CD4-positive, alpha-beta T cell (primary cell): ENCODE results near the gene PRKCH. TPM values are rescaled to one million over a fixed set of nuclear protein-coding genes. Genes with fewer than 3 reads are reported as not detected.

Experiments
- ATAC-seq: fragments of 200-7000 bp; cut with Tn5 transposase; one replicate; pipeline ENCODE4 v1.10.0; 2022; ENCODE audit warnings: mild to moderate bottlenecking; ENCODE audit not compliant: poor library complexity
- CTCF ChIA-PET: fragments of 350-600 bp; sonication (Branson Sonifier 250); formaldehyde crosslinking; loops from one replicate; lab custom pipeline; 2021; ENCODE audit warnings: antibody characterized with exemption, inconsistent platforms; lab: Charles Lee
- POLR2A ChIA-PET: fragments of 350-600 bp; sonication (Branson Sonifier 250); formaldehyde crosslinking; loops from one replicate; lab custom pipeline; 2021; ENCODE audit warnings: antibody characterized with exemption, inconsistent platforms; lab: Charles Lee
- DNase-seq, 14 experiments: peaks; one replicate each; pipeline ENCODE4 v3.0.0-alpha.2; 2013 to 2020; ENCODE audit warnings: mixed read lengths in 2 of 14
- H3K27ac ChIP-seq, 2 donors: one replicate each; pipeline versions ENCODE4 v1.5.1 to v1.7.0; 2013; ENCODE audit warnings: low read length in 2 of 2, low read depth in 1 of 2, mild to moderate bottlenecking in 1 of 2
- H3K27me3 ChIP-seq, 2 experiments: 1 replicate in 1 of 2; 2 replicates in 1 of 2; pipeline versions ENCODE4 v1.6.1 to v1.7.0; 2013; ENCODE audit warnings: low read length in 2 of 2, control low read depth in 1 of 2, mild to moderate bottlenecking in 1 of 2, moderate library complexity in 1 of 2; ENCODE audit not compliant: insufficient read depth in 2 of 2, control insufficient read depth in 1 of 2
- H3K36me3 ChIP-seq: one replicate; pipeline ENCODE4 v1.6.1; 2013; ENCODE audit warnings: low read length, control low read depth; ENCODE audit not compliant: insufficient read depth
- H3K4me1 ChIP-seq: one replicate; pipeline ENCODE4 v1.6.1; 2013; ENCODE audit warnings: low read length, control low read depth; ENCODE audit not compliant: insufficient read depth
- H3K4me3 ChIP-seq: one replicate; pipeline ENCODE4 v1.5.1; 2013; ENCODE audit warnings: mild to moderate bottlenecking, low read length, moderate library complexity
- H3K9me3 ChIP-seq, 2 experiments: 1 replicate in 1 of 2; 2 replicates in 1 of 2; pipeline versions ENCODE4 v1.6.1 to v1.7.0; 2013; ENCODE audit warnings: low read length in 2 of 2, mild to moderate bottlenecking in 2 of 2, control low read depth in 1 of 2, moderate library complexity in 1 of 2; ENCODE audit not compliant: control insufficient read depth in 1 of 2, insufficient read depth in 1 of 2
- H3K27ac Mint-ChIP-seq: one replicate; pipeline ENCODE4 v1.8.0; 2020; ENCODE audit warnings: mixed read lengths
- H3K27me3 Mint-ChIP-seq: one replicate; pipeline ENCODE4 v1.8.0; 2021; ENCODE audit warnings: mixed read lengths
- H3K36me3 Mint-ChIP-seq: one replicate; pipeline ENCODE4 v1.8.0; 2021; ENCODE audit warnings: low read depth, mixed read lengths
- H3K4me1 Mint-ChIP-seq: one replicate; pipeline ENCODE4 v1.8.0; 2021; ENCODE audit warnings: low read depth, mixed read lengths
- H3K4me3 Mint-ChIP-seq: one replicate; pipeline ENCODE4 v1.8.0; 2020; ENCODE audit warnings: mild to moderate bottlenecking, mixed read lengths
- H3K9me3 Mint-ChIP-seq: one replicate; pipeline ENCODE4 v1.8.0; 2020; ENCODE audit warnings: mixed read lengths
- intact Hi-C, 2 experiments: fragments of 100-400 bp; cut with DNase I in 1 of 2; cut with micrococcal nuclease in 1 of 2; formaldehyde crosslinking; loops; one replicate each; pipeline versions ENCODE4 v1.15.1 to v1.9.0; 2023 to 2025; cut with DNase I, micrococcal nuclease
- total RNA-seq, 174 experiments: library from RNA in 2 of 174; stranded (reverse) in 2 of 174; gene quantifications; one replicate each; pipeline ENCODE4 v1.2.3 and lab custom pipeline; 2021 to 2026
- TF ChIP-seq, protein P1 (sequence below): fragments of 200-600 bp; IDR thresholded peaks from one replicate; pipeline ENCODE4 v1.8.0; 2022; ENCODE audit warnings: antibody characterized with exemption, mild to moderate bottlenecking

The PRKCH gene
- total RNA-seq, 2 experiments from 2014 or later = 378 to 385 TPM

DNA sequence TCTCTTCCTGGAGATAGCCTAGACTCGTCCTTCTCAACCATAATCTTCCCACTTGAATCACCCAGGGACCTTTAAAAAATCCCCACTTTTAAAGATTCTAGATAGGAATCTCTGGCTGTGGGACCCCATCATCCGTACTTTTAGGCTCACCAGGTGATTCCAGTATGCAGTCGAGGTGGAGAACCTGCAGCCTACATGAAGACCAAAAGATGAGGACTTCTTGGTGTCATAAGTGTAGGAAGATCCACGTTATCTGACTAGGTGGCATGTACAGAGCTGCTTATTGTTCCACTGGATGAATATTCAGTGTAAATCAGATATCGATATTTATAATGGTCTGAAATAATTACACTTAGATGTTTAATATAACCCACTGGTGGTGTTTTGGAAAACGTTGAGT is 2.6 kb downstream of the PRKCH start:
- H3K9me3 ChIP-seq = no peaks in the 10 kb centered on the region
- CTCF ChIA-PET = interaction anchor here (0.7 to 3.6 kb wide), 5 partner anchors 14 to 78 kb away, joined by 3 to 23 read pairs (median 3); partner anchors contain the start of gene TMEM30B
- peaks cover 40% of the 10 kb centered on the region for H3K4me1 ChIP-seq
- Mint-ChIP-seq H3K4me1 (peaks cover 47% of the 10 kb centered on the region), H3K9me3 (peaks cover 4% of the 10 kb centered on the region), H3K4me3 (peak overlapping the region; percentile 96), H3K27me3 (no peaks in the 10 kb centered on the region), H3K36me3 (peaks cover 64% of the 10 kb centered on the region), H3K27ac (no peak overlapping the region)
- H3K27ac ChIP-seq = peak overlapping the region; percentile 66 to 87
- ATAC-seq (no peak), DNase-seq (peak in 2 of 14 experiments; percentile 21 to 31)
- no peaks in the 10 kb centered on the region for H3K36me3 ChIP-seq
- peak overlapping the region; percentile 95 for H3K4me3 ChIP-seq
- no peaks in the 10 kb centered on the region for H3K27me3 ChIP-seq
- POLR2A ChIA-PET = interaction anchor here (1.2 to 6.9 kb wide), 13 partner anchors 11 to 371 kb away, joined by 3 to 185 read pairs (median 9); partner anchors contain the start of genes HIF1A and TMEM30B
- TF ChIP-seq, protein P1, sequence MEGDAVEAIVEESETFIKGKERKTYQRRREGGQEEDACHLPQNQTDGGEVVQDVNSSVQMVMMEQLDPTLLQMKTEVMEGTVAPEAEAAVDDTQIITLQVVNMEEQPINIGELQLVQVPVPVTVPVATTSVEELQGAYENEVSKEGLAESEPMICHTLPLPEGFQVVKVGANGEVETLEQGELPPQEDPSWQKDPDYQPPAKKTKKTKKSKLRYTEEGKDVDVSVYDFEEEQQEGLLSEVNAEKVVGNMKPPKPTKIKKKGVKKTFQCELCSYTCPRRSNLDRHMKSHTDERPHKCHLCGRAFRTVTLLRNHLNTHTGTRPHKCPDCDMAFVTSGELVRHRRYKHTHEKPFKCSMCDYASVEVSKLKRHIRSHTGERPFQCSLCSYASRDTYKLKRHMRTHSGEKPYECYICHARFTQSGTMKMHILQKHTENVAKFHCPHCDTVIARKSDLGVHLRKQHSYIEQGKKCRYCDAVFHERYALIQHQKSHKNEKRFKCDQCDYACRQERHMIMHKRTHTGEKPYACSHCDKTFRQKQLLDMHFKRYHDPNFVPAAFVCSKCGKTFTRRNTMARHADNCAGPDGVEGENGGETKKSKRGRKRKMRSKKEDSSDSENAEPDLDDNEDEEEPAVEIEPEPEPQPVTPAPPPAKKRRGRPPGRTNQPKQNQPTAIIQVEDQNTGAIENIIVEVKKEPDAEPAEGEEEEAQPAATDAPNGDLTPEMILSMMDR = no peak
- intact Hi-C loops = loop anchor here (1.0 to 5.0 kb wide), 6 partner anchors 8 to 78 kb away; no protein-coding TSS in a partner anchor

DNA sequence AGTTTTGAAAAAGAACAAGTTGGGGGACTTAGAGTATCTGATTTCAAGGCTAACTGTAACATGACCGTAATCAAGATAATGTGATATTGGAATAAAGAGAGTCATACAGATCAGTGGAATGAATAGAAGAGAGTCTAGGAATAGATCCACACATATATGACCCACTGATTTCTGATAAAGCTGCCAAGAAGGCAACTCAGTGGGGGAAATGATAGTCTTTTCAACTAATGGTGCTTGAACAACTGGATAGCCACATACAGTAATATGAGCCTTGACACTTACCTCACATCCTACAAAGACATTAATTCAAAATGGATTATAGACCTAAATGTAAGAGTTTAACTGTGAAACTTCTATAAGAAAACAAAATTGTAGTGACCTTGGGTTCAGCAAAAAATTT is 3.8 kb downstream of the PRKCH start:
- Mint-ChIP-seq H3K9me3 (peaks cover 4% of the 10 kb centered on the region), H3K36me3 (peaks cover 74% of the 10 kb centered on the region), H3K4me1 (peaks cover 59% of the 10 kb centered on the region), H3K4me3 (peak overlapping the region; percentile 96), H3K27me3 (no peaks in the 10 kb centered on the region), H3K27ac (no peak overlapping the region)
- Histone ChIP-seq H3K4me3 (peak overlapping the region; percentile 95), H3K27ac (peak overlapping the region; percentile 44 to 75), H3K9me3 (no peaks in the 10 kb centered on the region), H3K36me3 (no peaks in the 10 kb centered on the region), H3K27me3 (no peaks in the 10 kb centered on the region), H3K4me1 (peaks cover 41% of the 10 kb centered on the region)
- ATAC-seq (no peak), DNase-seq (peak in 1 of 14 experiments; percentile 9)
- TF ChIP-seq, protein P1 = no peak
- ChIA-PET CTCF (interaction anchor here (0.5 kb wide), 1 partner anchor 91 kb away, joined by 3 read pairs; no protein-coding TSS in a partner anchor), POLR2A (interaction anchor here (1.0 to 1.3 kb wide), 3 partner anchors 13 to 63 kb away, joined by 3 to 5 read pairs (median 3); no protein-coding TSS in a partner anchor)
- intact Hi-C loops = no loop called here

DNA sequence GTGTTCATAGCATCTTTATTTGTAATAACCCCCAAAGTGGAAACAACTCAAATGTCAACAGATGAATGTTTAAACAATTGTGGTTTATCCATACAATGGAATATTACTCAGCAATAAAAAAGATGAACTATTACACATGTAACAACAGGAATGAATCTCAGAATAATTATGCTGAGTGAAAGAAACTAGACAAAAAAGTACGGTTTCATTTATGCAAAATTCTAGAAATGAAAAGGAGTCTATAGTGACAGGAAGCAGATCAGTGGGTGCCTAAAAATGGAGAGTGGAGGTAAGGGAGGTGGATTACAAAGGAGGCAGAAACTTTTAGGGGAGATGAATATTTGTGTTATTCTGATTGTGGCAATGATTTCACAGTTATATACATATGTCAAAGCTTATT is 4.8 kb downstream of the PRKCH start:
- Histone ChIP-seq H3K27ac (peak overlapping the region; percentile 54 to 75), H3K9me3 (no peaks in the 10 kb centered on the region), H3K27me3 (no peaks in the 10 kb centered on the region), H3K4me3 (peak overlapping the region; percentile 95), H3K36me3 (no peaks in the 10 kb centered on the region), H3K4me1 (peaks cover 43% of the 10 kb centered on the region)
- ChIA-PET POLR2A (interaction anchor here (1.0 to 1.1 kb wide), 5 partner anchors 10 to 69 kb away, joined by 3 read pairs; no protein-coding TSS in a partner anchor), CTCF (interaction anchor here (1.3 kb wide), 1 partner anchor 46 kb away, joined by 4 read pairs; no protein-coding TSS in a partner anchor)
- H3K4me3 Mint-ChIP-seq = peak overlapping the region; percentile 96
- ATAC-seq (no peak), DNase-seq (peak in 2 of 14 experiments; percentile 40 to 56)
- TF ChIP-seq, protein P1 = no peak
- no peaks in the 10 kb centered on the region for H3K27me3 Mint-ChIP-seq
- H3K36me3 Mint-ChIP-seq = peaks cover 80% of the 10 kb centered on the region
- H3K4me1 Mint-ChIP-seq = peaks cover 61% of the 10 kb centered on the region
- no peak overlapping the region for H3K27ac Mint-ChIP-seq
- intact Hi-C loops = loop anchor here in 1 of 2 experiments (1.0 kb wide), 1 partner anchor 59 kb away; no protein-coding TSS in a partner anchor
- peaks cover 4% of the 10 kb centered on the region for H3K9me3 Mint-ChIP-seq
